DMS114 treated with DMSO at 0.1 percent for 48 hours (cell line): ENCODE data around the gene MS4A15.
"Not testable (repeated sequence)": the region's sequence is repeated elsewhere in the genome, so short reads cannot be mapped to it uniquely, and the experiment has no call there.

ENCODE experiments used
- DNase-seq: peaks from one replicate; lab custom pipeline; 2025; ENCODE audit not compliant: unreplicated experiment; lab: John Stamatoyannopoulos, UW

MS4A15 gene

GRCh38 chr11:60801194-60801593, 44.5 kb downstream of the MS4A15 start:
- DNase-seq, result no peak

- no peak for DNase-seq
Observed at GRCh38 chr11:60803273-60803936, 46.7 kb downstream of the MS4A15 start.

GRCh38 chr11:60809249-60809648, 52.6 kb downstream of the MS4A15 start:
- no peak for DNase-seq

GRCh38 chr11:60809691-60810090, 53.0 kb downstream of the MS4A15 start:
- DNase-seq, result no peak

- no peak for DNase-seq
Observed at GRCh38 chr11:60810151-60810550, 53.5 kb downstream of the MS4A15 start.

GRCh38 chr11:60810569-60810968, 53.9 kb downstream of the MS4A15 start:
- DNase-seq, result no peak

GRCh38 chr11:60813324-60813723, 56.7 kb downstream of the MS4A15 start:
- no peak for DNase-seq

- no peak for DNase-seq
Observed at GRCh38 chr11:60814112-60814511, 57.4 kb downstream of the MS4A15 start.

- no peak for DNase-seq
Observed at GRCh38 chr11:60816590-60817157, 60.0 kb downstream of the MS4A15 start.

GRCh38 chr11:60818057-60818456, 61.4 kb downstream of the MS4A15 start:
- DNase-seq, result no peak

- no peak for DNase-seq
Observed at GRCh38 chr11:60821827-60822599, 65.3 kb downstream of the MS4A15 start.

GRCh38 chr11:60823745-60824306, 67.2 kb downstream of the MS4A15 start:
- not testable (repeated sequence) for DNase-seq

GRCh38 chr11:60825118-60825517, 68.5 kb downstream of the MS4A15 start:
- no peak for DNase-seq

GRCh38 chr11:60825790-60826189, 69.1 kb downstream of the MS4A15 start:
- no peak for DNase-seq
